ENCODE data around the gene GRID1.

Gene GRID1

GRCh38 chr10:86292462-86293395 lies 73.9 kb downstream of the GRID1 start:
- ChIA-PET CTCF (no interaction called here), POLR2A (no interaction called here)
- H3K9me3 ChIP-seq (ENCODE audit: control insufficient read depth, insufficient read depth, low read depth, low read length) = no peaks in the 10 kb centered on the region

More at GRCh38 chr10:86292462-86293395, 73.9 kb downstream of the GRID1 start:
- no peaks in the 10 kb centered on the region for H3K36me3 ChIP-seq (ENCODE audit: control insufficient read depth in 2 of 2, insufficient read depth in 1 of 2, low read length in 2 of 2)
- TF ChIP-seq ZNF223 (tag by site-specific recombination; IDR thresholded peaks at IDR 0.05) (peak; percentile 86), GLI4 (tag by site-specific recombination; IDR thresholded peaks at IDR 0.05) (no peak), ZSCAN30 (tag by site-specific recombination; IDR thresholded peaks at IDR 0.05) (no peak), ZNF621 (tag by site-specific recombination; IDR thresholded peaks at IDR 0.05) (no peak), BCL6B (tag by site-specific recombination; IDR thresholded peaks at IDR 0.05) (no peak), ZNF785 (tag by site-specific recombination; IDR thresholded peaks at IDR 0.05) (no peak), ZNF768 (tag by site-specific recombination; IDR thresholded peaks at IDR 0.05) (no peak), ZNF548 (tag by site-specific recombination; IDR thresholded peaks at IDR 0.05) (no peak), ZNF664 (tag by site-specific recombination; IDR thresholded peaks at IDR 0.05) (no peak), ZNF114 (tag by site-specific recombination; IDR thresholded peaks at IDR 0.05) (no peak), ZNF169 (tag by site-specific recombination; IDR thresholded peaks at IDR 0.05) (no peak), ZFHX2 (tag by site-specific recombination; conservative IDR thresholded peaks at IDR 0.05) (peak; percentile 100), ZBTB17 (tag by site-specific recombination; IDR thresholded peaks at IDR 0.05) (no peak), REST (tag by site-specific recombination; IDR thresholded peaks at IDR 0.05) (no peak), EGR2 (tag by site-specific recombination; IDR thresholded peaks at IDR 0.05; ENCODE audit: low read depth) (peak; percentile 100), SP2 (tag by site-specific recombination; IDR thresholded peaks at IDR 0.05) (no peak), ZNF837 (tag by site-specific recombination; IDR thresholded peaks at IDR 0.05) (0 out of 2 replicates have a peak, but pooled peaks have one; percentile 35), ZNF626 (tag by site-specific recombination; IDR thresholded peaks at IDR 0.05) (no peak), ZNF335 (tag by site-specific recombination; conservative IDR thresholded peaks at IDR 0.05) (no peak), ZNF26 (tag by site-specific recombination; IDR thresholded peaks at IDR 0.05) (no peak), ZNF155 (tag by site-specific recombination; IDR thresholded peaks at IDR 0.05) (no peak), GLIS2 (tag by site-specific recombination; IDR thresholded peaks at IDR 0.05) (no peak)
- no peak overlapping the region for H3K4me3 ChIP-seq (ENCODE audit: low read depth, low read length)
- no peaks in the 10 kb centered on the region for H3K4me1 ChIP-seq (ENCODE audit: control insufficient read depth, insufficient read depth, low read length)
- H3K27ac ChIP-seq (ENCODE audit: extremely low read depth, low read depth, low read length) = no peak overlapping the region
